Measurements from ENCODE around the gene GIGYF1.
"Not testable (repeated sequence)": the region's sequence is repeated elsewhere in the genome, so short reads cannot be mapped to it uniquely, and the experiment has no call there.

The GIGYF1 gene

GRCh38 chr7:100668069-100668449 is 26.0 kb downstream of the GIGYF1 start:
- TF ChIP-seq, protein P1, sequence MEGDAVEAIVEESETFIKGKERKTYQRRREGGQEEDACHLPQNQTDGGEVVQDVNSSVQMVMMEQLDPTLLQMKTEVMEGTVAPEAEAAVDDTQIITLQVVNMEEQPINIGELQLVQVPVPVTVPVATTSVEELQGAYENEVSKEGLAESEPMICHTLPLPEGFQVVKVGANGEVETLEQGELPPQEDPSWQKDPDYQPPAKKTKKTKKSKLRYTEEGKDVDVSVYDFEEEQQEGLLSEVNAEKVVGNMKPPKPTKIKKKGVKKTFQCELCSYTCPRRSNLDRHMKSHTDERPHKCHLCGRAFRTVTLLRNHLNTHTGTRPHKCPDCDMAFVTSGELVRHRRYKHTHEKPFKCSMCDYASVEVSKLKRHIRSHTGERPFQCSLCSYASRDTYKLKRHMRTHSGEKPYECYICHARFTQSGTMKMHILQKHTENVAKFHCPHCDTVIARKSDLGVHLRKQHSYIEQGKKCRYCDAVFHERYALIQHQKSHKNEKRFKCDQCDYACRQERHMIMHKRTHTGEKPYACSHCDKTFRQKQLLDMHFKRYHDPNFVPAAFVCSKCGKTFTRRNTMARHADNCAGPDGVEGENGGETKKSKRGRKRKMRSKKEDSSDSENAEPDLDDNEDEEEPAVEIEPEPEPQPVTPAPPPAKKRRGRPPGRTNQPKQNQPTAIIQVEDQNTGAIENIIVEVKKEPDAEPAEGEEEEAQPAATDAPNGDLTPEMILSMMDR (IDR thresholded peaks at IDR 0.05; ENCODE audit: insufficient read depth, low read depth, low read length, missing control alignments) = no peak
- no peak overlapping the region for H3K4me3 ChIP-seq (ENCODE audit: low read depth, low read length)
- DNase-seq (ENCODE audit: low read depth) = no peak

- no peak overlapping the region for H3K4me3 ChIP-seq (ENCODE audit: low read depth, low read length)
- TF ChIP-seq, protein P1 (IDR thresholded peaks at IDR 0.05; ENCODE audit: insufficient read depth, low read depth, low read length, missing control alignments) = no peak
- no peak for DNase-seq (ENCODE audit: low read depth)
Measured at GRCh38 chr7:100667331-100668068, 26.6 kb downstream of the GIGYF1 start.

- no peak for DNase-seq (ENCODE audit: low read depth)
- H3K4me3 ChIP-seq (ENCODE audit: low read depth, low read length) = no peak overlapping the region
- TF ChIP-seq, protein P1 (IDR thresholded peaks at IDR 0.05; ENCODE audit: insufficient read depth, low read depth, low read length, missing control alignments) = no peak
Measured at GRCh38 chr7:100665168-100665726, 28.8 kb downstream of the GIGYF1 start.

GRCh38 chr7:100662194-100662776 is 31.8 kb downstream of the GIGYF1 start:
- DNase-seq (ENCODE audit: low read depth); H3K4me3 ChIP-seq (ENCODE audit: low read depth, low read length): not testable (repeated sequence)

GRCh38 chr7:100655908-100656674 is 38.0 kb downstream of the GIGYF1 start, which contains the start of gene ACTL6B:
TSS of gene ACTL6B (minus strand) at chr7:100656448. CDS start at chr7:100656354, 94 bp downstream.
- no peak within 1 kb of the TSS for H3K4me3 ChIP-seq (ENCODE audit: low read depth, low read length)
- TF ChIP-seq, protein P1 (IDR thresholded peaks at IDR 0.05; ENCODE audit: insufficient read depth, low read depth, low read length, missing control alignments) = no peak
- peak; percentile 18 for DNase-seq (ENCODE audit: low read depth)

DNA sequence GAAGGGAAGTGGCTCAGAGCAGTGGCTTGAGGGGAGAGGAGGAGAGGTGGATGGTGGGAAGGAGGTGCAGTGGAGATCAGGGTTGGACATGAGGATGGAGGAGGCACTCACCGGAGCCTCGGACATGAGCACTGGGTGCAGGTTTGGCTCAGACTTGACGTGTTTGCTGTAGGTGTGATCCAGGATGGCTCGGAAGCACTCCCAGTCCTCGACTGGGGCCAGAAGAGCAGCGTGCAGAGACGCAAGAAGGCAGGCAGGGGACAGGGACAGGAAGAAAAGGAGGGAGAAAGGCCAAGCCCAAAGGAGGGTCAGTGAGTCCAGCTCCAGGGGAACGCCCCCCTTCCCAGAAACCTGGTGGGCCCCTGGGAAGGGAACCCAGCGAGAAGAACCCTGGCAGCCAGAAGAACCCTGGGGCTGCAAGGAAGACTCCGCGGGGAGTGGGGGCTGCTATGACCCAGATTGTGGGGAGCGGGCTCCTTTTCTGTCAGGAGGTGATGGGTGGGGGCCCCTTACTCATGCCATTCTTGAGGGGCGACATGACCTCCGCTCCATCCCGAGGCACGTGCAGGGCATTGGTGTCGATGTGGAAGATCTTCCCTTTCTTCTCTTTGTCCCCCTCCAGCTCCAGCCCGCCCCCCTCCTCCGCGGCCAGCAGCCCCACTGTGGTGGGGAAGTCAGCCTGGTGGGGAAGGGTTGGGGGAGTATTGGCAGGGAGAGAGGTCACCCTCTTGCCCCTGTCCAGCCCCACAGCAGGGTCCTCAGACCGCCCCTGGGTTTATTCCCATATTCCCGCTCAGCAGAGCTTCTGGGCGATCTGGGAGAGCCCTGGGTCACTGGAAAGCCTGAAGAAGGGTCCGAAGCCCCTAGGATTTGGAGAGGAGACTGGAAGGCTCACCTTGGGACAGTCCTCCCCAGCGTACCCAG is 38.9 kb downstream of the GIGYF1 start:
- DNase-seq (ENCODE audit: low read depth) = no peak
- no peak overlapping the region for H3K4me3 ChIP-seq (ENCODE audit: low read depth, low read length)
- TF ChIP-seq, protein P1 (IDR thresholded peaks at IDR 0.05; ENCODE audit: insufficient read depth, low read depth, low read length, missing control alignments) = no peak

Data from GM12865 (cell line).